Urinary bladder (tissue), 4 donors: ENCODE data around the gene RELB. TPM values are rescaled to one million over a fixed set of nuclear protein-coding genes. Genes with fewer than 3 reads are reported as not detected.

Experiments
- DNase-seq: peaks from one replicate; pipeline ENCODE4 v3.0.0-alpha.2; 2015; ENCODE audit errors: extremely low spot score
- H3K27ac ChIP-seq: one replicate; pipeline ENCODE4 v1.5.1; 2013; ENCODE audit warnings: low read depth, mild to moderate bottlenecking, moderate library complexity
- H3K36me3 ChIP-seq: one replicate; pipeline ENCODE4 v1.6.1; 2013; ENCODE audit warnings: mild to moderate bottlenecking, moderate library complexity; ENCODE audit not compliant: insufficient read depth
- H3K4me1 ChIP-seq: one replicate; pipeline ENCODE4 v1.6.1; 2013; ENCODE audit warnings: mild to moderate bottlenecking, moderate library complexity; ENCODE audit not compliant: insufficient read depth
- H3K4me3 ChIP-seq: one replicate; pipeline ENCODE4 v1.5.1; 2013; ENCODE audit warnings: low read depth, low read length
- WGBS: extraction: QIAGEN DNeasy Blood & Tissue Kit; methylation state at CpG from one replicate; pipeline ENCODE4 v1.1.7; 2013; 5-methylcytosine and 5-hydroxymethylcytosine counted together
- polyA plus RNA-seq: library from polyadenylated mRNA; stranded (reverse); fragments of 200-250 nt; gene quantifications from one replicate; pipeline ENCODE4 v1.2.3, GENCODE V29; 2013
- total RNA-seq: library from RNA; depleted of rRNA; stranded (reverse); fragments of >200 nt; gene quantifications from one replicate; pipeline ENCODE4 v1.2.3, GENCODE V29; 2014
- donor health status: healthy with polysubstance abuse.
- donor health status: healthy.

The RELB gene
- total and polyA plus RNA-seq, 2 donors = 2.6 to 8.9 TPM

DNA sequence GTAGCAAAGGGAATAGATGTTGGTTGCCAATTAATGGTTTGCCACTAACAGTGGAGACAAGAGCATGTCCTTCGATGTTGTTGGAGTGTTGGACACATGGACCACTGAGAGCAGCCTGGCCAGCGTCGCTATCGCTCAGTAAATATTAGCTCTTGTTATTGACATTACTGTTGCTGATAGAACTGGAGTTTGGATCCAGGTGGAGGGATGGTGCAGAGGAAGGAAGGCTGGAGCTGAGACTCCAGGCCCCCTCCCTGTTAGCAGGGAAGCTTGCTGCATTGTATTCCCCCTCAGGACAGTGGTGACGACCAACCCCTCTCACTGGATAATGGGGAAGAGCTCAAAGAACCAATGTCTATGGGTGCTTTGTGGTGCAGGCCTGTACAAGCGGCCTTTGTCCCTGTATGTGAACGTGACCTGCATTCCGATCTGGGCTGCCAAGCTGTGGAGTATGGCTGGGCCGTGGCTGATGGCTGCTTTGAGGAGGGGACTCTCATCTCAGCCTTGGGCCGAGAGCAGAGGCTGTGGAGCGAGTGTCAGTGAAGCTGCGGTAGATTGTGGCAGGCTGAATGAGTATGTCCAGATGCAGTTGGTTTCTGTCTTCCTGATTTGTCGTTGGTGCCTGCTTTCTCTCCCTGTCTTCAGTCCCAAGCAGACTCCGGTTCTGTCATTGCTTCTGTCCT is 44.5 kb downstream of the RELB start:
- Histone ChIP-seq H3K36me3 (peaks cover 2% of the 10 kb centered on the region), H3K4me3 (no peak overlapping the region), H3K4me1 (no peaks in the 10 kb centered on the region), H3K27ac (no peak overlapping the region)
- WGBS = 79% methylated on average over 14 of the region's 14 CpGs
- DNase-seq = no peak

DNA sequence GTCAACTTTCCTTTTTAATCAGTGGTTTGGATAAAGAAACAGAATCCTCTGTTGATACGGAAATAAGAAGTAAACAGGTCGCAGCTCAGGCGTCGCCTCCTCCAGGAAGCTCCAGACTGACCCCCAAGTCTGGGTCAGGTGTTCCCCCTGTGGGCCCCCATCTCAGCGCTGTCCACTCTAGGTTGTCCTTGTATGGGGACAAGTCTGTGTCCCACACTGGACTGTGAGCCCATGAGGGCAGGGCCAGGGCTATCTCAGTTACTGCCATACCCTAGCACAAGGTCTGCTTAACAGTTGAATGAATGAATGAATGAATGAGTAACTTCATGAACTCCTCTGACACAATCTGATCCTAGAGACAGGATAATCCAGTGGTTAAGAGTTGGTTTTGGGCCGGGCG is 45.1 kb downstream of the RELB start:
- Histone ChIP-seq H3K4me3 (no peak overlapping the region), H3K36me3 (peaks cover 2% of the 10 kb centered on the region), H3K4me1 (no peaks in the 10 kb centered on the region), H3K27ac (no peak overlapping the region)
- no peak for DNase-seq
- WGBS = 91% methylated on average over 7 of the region's 7 CpGs

DNA sequence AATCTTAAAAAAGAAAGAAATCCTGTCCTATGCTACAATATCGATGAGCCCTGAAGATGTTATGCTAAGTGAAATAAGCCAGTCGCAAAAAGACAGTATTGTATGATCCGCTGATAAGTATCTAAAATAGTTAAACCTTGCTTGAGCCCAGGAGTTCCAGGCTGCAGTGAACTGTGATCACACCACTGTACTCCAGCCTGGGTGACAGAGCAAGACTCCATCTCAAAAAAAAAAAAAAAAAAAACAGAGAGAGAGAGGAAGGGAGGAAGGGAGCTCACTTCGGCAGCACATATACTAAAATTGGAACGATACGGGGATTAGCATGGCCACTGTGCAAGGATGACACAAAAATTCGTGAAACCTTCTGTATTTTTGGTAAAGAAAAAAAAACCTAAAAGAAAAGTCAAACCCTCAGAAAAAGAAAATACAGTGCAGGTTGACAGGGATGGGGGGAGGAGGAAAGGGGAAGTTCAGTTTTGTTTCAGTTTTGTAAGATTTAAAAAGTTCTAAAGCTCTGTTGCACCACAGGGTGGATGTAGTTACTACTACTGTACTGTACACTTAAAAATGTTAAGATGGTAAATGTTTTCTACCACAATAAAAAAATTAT is 46.0 kb downstream of the RELB start:
- DNase-seq = no peak
- H3K27ac ChIP-seq = no peak overlapping the region
- no peaks in the 10 kb centered on the region for H3K4me1 ChIP-seq
- WGBS = 74% methylated on average over 7 of the region's 7 CpGs
- H3K36me3 ChIP-seq = peaks cover 2% of the 10 kb centered on the region
- no peak overlapping the region for H3K4me3 ChIP-seq

DNA sequence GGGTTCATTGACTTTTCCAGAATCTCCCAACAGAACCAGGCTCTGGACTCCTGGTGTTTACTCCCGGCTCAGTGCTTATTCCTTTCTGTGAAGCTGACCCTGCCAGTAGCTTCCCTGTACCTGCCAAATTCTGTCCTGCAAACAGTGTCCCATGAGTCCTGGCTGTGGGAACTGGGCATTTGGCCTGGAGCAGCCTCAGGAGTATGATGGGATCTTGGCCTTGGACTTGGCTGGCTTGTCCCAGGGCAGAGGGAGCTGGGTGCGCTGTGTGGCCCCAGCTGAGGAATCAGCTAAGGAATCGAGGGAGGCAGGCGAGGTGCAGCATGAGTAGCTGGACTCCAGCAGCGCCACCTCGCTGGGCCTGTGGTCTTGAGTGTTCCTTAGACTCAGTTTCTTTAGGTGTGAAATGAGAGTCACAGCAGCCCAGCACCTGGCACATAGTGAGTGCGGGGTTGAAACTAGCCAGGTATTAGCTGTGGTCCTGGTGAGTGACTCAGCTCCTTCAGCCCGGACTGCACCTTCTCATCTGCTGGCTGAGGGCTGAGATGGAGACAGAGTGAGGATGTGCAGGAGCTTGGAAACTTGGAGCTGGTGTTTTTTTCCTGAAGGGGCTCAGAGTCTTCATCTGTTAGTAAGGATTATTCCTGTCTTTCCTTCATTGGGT is 47.9 kb downstream of the RELB start:
- 87% methylated on average over 8 of the region's 8 CpGs for WGBS
- peaks cover 2% of the 10 kb centered on the region for H3K36me3 ChIP-seq
- no peak for DNase-seq
- no peak overlapping the region for H3K27ac ChIP-seq
- H3K4me1 ChIP-seq = no peaks in the 10 kb centered on the region
- H3K4me3 ChIP-seq = no peak overlapping the region

DNA sequence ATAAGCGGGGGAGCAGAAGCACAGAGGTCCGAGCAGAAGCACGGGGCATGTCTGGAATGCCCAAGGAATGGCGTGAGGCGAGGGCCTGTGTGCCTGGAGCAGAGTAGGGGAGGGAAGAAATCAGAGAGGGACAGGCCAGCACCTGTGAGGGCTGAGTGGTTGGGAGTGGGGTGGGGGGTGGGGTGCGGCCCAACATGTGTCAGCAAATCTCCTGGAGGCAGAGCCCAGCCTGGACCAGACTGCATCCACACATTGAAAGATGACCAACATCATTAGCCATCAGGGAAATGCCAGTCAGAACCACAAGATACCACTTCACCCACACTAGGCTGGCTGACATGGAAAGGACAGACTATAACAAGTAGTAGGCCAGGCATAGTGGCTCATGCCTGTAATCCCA is 48.8 kb downstream of the RELB start:
- WGBS = 85% methylated on average over 6 of the region's 6 CpGs
- Histone ChIP-seq H3K27ac (no peak overlapping the region), H3K36me3 (peaks cover 2% of the 10 kb centered on the region), H3K4me1 (no peaks in the 10 kb centered on the region), H3K4me3 (no peak overlapping the region)
- DNase-seq = no peak

DNA sequence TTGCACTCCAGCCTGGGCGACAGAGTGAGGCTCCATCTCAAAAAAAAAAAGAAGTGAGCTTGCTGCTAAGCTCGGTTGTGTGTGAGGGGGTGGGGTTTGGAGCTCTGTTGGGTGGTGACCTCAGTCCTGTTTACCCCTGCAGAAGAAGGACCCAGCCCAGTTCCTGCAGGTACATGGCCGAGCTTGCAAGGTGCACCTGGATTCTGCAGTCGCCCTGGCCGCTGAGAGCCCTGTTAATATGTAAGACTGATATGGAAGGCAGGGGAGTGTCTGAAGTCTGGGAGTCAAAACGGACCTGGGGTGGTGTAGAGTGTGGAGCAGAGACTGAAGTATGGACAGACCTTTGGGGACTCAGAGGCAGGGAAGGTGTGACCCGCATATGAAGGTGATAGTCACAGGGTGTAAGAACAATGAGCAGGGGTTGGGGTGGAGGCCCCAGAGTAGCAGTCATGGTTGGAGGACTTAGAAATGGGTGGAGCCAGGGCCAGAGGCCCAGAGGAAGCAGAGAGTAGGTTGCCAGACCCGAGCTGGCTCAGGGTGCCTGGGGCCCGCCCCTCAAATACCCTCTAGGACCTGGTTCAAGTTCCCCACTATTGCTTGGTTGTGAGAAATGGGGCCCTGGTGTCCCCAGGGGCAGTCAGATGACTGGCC is 50.8 kb downstream of the RELB start:
- H3K36me3 ChIP-seq = no peaks in the 10 kb centered on the region
- WGBS = 74% methylated on average over 9 of the region's 9 CpGs
- no peak overlapping the region for H3K4me3 ChIP-seq
- no peak overlapping the region for H3K27ac ChIP-seq
- DNase-seq = no peak
- no peaks in the 10 kb centered on the region for H3K4me1 ChIP-seq

DNA sequence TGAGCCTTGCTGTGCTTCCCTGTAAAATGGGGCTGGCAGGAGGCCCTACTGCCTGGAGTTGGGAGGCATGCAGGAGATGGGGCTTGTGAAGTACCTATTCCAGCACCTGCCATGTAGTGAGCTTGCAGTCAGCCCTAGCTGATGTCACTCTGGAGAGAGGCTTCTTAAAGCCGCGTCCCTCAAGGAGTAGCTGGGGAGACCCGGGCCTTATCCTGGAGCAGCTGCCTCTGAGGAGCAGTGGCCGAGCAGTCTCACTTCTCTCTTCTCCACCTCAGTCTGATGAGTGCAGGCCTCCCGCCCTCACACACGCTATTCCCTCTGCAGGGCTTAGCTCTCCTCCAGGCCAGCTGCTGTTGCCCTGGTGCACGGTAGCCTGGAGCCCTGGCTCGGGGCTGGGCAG is 55.6 kb downstream of the RELB start:
- DNase-seq = no peak
- 85% methylated on average over 8 of the region's 8 CpGs for WGBS
- H3K4me3 ChIP-seq = no peak overlapping the region
- no peak overlapping the region for H3K27ac ChIP-seq
- H3K36me3 ChIP-seq = peaks cover 6% of the 10 kb centered on the region
- no peaks in the 10 kb centered on the region for H3K4me1 ChIP-seq

DNA sequence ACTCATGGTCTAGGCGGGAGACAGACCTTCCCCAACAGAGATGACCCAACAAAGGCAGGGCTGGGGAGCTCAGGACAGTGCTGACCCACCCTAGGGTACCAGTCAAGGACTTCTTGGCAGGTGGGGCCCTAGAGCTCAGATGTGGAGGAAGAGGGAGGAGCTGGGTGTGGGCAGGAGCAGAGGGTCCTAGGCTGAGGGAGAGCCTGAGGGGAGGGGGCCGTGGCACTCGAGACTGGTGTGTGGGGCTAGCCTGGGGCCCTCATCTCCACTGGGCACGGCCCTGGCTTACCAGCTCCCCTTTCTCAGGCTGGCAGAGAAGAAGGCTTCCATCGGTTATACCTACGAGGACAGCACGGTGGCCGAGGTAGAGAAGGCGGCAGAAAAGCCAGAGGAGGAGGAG is 56.2 kb downstream of the RELB start:
- Histone ChIP-seq H3K36me3 (peaks cover 6% of the 10 kb centered on the region), H3K4me1 (no peaks in the 10 kb centered on the region), H3K4me3 (no peak overlapping the region), H3K27ac (no peak overlapping the region)
- DNase-seq = no peak
- WGBS = 87% methylated on average over 9 of the region's 9 CpGs

DNA sequence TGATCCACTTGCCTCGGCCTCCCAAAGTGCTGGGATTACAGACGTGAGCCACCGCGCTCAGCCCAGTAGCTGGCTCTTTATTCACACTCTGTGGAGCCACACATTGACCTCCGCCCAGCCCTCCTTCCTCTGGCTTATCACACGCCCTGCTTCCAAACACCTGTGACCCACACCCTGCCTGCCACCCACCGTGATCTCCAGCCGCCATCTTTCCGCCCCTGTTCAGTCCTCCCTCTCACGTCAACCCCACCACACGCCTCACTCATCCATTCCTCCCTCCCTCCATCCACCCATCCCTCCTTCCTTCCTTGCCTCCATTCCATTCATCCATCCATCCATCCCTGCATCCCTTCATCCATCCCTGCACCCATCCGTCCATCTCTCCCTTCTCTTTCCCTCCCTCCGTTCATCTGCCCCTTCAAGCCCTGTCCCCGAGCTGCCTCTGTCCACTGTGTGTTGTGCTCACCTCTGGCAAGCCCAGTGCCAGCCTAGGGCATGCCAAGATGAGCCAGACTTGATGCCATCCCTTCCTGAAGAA is 57.4 kb downstream of the RELB start:
- H3K4me1 ChIP-seq = no peaks in the 10 kb centered on the region
- H3K27ac ChIP-seq = no peak overlapping the region
- no peak overlapping the region for H3K4me3 ChIP-seq
- DNase-seq = no peak
- 86% methylated on average over 14 of the region's 14 CpGs for WGBS
- H3K36me3 ChIP-seq = peaks cover 6% of the 10 kb centered on the region

DNA sequence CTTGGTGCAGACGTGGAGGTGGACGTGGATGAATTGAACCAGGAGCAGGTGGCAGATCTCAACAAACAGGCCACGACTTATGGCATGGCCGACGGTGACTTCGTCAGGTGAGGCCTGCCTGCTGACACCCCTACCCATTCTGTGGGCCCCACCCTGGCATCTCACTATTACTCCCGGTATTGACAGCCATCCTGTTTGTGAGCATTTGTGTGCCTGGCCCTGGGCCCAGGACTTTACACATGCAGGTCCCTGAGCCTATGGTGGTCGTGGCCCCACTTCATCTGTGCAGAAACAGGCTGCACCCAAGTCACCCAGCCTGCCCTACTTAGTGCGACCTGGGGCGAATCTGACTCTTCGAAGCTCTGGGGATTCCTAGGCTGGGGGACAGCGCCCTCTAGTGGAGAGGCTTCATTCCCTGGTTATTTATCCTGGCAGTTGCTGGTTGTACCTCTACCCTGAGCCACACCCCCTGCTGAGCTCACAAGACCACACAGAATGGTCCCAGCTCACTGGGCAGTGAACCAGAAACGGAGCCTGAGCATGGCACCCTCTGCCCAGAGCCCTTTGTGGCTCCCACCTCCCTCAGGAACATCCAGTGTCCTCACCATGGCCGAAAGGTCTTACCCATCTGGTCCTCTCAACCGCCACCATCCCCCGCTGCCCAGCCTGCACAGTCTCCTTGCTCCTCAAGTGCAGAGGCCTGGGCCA is 58.1 kb downstream of the RELB start:
- no peak for DNase-seq
- WGBS = 59% methylated on average over 16 of the region's 16 CpGs
- Histone ChIP-seq H3K36me3 (peaks cover 9% of the 10 kb centered on the region), H3K4me3 (no peak overlapping the region), H3K4me1 (no peaks in the 10 kb centered on the region), H3K27ac (no peak overlapping the region)

DNA sequence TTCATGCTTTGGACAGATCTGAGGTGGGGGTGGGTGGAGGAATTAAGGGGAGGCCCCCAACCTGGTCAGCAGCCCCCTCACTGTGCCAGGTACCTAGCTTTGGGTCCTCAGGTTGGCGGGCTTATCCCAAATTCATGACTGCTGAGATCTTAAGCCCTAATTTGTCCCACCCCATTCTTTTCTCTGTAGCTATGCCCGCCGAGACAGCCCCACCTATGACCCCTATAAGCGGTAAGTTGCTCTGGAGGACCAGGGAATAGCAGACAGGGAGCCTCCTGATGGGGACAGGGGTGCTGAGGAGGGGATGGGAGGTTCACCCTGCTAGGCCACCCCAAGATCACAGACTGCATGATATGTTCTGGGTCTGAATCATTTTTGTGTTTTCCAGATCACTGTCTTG is 60.7 kb downstream of the RELB start:
- Histone ChIP-seq H3K4me3 (no peak overlapping the region), H3K4me1 (no peaks in the 10 kb centered on the region), H3K36me3 (peaks cover 9% of the 10 kb centered on the region), H3K27ac (no peak overlapping the region)
- no peak for DNase-seq
- WGBS = 97% methylated on average over 4 of the region's 4 CpGs

DNA sequence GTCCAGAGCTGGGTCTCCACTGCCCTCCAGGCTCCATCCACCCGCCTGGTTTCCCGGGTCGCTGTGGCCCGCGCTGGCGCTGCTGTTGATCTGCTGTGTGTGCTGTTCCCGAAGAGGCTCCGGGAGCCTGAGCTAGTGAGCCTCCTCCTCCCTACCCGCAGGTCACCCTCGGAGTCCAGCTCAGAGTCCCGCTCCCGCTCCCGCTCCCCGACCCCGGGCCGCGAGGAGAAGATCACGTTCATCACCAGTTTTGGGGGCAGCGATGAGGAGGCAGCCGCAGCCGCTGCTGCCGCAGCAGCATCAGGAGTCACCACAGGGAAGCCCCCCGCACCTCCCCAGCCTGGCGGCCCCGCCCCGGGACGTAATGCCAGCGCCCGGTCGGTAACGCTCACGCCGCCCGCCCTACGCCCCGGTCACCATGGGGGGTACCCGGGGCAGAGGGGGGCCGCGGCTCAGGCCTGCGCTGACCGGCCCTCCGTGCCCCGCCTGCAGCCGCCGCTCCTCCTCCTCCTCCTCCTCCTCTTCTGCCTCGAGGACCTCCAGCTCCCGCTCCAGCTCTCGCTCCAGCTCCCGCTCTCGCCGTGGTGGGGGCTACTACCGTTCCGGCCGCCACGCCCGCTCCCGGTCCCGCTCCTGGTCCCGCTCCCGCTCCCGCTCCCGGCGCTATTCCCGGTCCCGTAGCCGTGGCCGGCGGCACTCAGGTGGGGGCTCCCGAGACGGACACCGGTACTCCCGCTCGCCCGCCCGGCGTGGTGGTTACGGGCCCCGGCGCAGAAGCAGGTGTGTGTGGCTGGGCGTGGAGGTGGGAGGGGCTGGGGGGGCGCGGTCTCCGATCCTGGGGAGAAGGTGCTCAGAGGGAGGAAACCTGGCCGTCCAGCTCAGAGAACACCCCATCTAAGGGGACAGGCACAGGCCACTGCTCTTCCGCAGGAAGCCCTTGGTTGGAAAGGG is 62.9 kb downstream of the RELB start:
- DNase-seq = no peak
- peaks cover 19% of the 10 kb centered on the region for H3K36me3 ChIP-seq

More for the DNA sequence above, 62.9 kb downstream of the RELB start:
- 96% methylated on average over 85 of the region's 85 CpGs for WGBS
- Histone ChIP-seq H3K4me1 (no peaks in the 10 kb centered on the region), H3K4me3 (no peak overlapping the region), H3K27ac (no peak overlapping the region)
